VCaP (cell line): ENCODE measurements around the gene ACOT7.
A peak's percentile ranks its signal among the peaks of the same experiment; 100 is the strongest.

Source experiments
- H3K27ac ChIP-seq: fragments of 450-650 bp; 2 replicates; pipeline ENCODE4 v1.5.1; 2017
- CTCF ChIP-seq: fragments of 450-650 bp; conservative IDR thresholded peaks from 2 replicates; pipeline ENCODE4 v1.5.1; 2017; ENCODE audit warnings: mild to moderate bottlenecking, moderate library complexity

ACOT7 gene

GRCh38 chr1:6414881-6415626, 21.5 kb upstream of the ACOT7 start:
- no peak for TF ChIP-seq CTCF
- peak overlapping the region; percentile 91; the same call in 1 of the 2 replicates for H3K27ac ChIP-seq

GRCh38 chr1:6414443-6414844, 20.9 kb upstream of the ACOT7 start:
- TF ChIP-seq CTCF, result peak; percentile 55
- H3K27ac ChIP-seq, result peak overlapping the region; percentile 91

GRCh38 chr1:6412896-6413295, 19.3 kb upstream of the ACOT7 start:
- H3K27ac ChIP-seq, result peak overlapping the region; percentile 91
- no peak for TF ChIP-seq CTCF

- no peak for TF ChIP-seq CTCF
- no peak overlapping the region for H3K27ac ChIP-seq
Observed at GRCh38 chr1:6410248-6410893, 16.8 kb upstream of the ACOT7 start.

GRCh38 chr1:6409733-6410132, 16.2 kb upstream of the ACOT7 start:
- H3K27ac ChIP-seq, result no peak overlapping the region
- no peak for TF ChIP-seq CTCF

- no peak overlapping the region for H3K27ac ChIP-seq
- TF ChIP-seq CTCF, result peak; percentile 40
Observed at GRCh38 chr1:6409053-6409452, 15.5 kb upstream of the ACOT7 start.

GRCh38 chr1:6408023-6408422, 14.5 kb upstream of the ACOT7 start:
- TF ChIP-seq CTCF, result no peak
- no peak overlapping the region for H3K27ac ChIP-seq
